ENCODE measurements around the gene MTRR. TPM values are rescaled to one million over a fixed set of nuclear protein-coding genes. Genes with fewer than 3 reads are reported as not detected.
A peak's percentile ranks its signal among the peaks of the same experiment; 100 is the strongest.

Gene MTRR
- total RNA-seq, 1 experiment from 2014 or later = 88.6 TPM

GRCh38 chr5:7884491-7885267 is 15.7 kb downstream of the MTRR start:
- no peak for DNase-seq (ENCODE audit: unreplicated experiment)

GRCh38 chr5:7886849-7887475 is 18.0 kb downstream of the MTRR start:
- Mint-ChIP-seq H3K27me3 (ENCODE audit: insufficient read depth, unreplicated experiment) (no peaks in the 10 kb centered on the region), H3K4me3 (ENCODE audit: unreplicated experiment) (no peak overlapping the region), H3K27ac (ENCODE audit: low read depth, unreplicated experiment) (no peak overlapping the region), H3K4me1 (ENCODE audit: insufficient read depth, unreplicated experiment) (no peaks in the 10 kb centered on the region), H3K9me3 (ENCODE audit: unreplicated experiment) (no peaks in the 10 kb centered on the region), H3K36me3 (ENCODE audit: insufficient read depth, unreplicated experiment) (peaks cover 83% of the 10 kb centered on the region)
- peak; percentile 43 for DNase-seq (ENCODE audit: unreplicated experiment)
- no TSS peak for BruUV-seq (replicated peaks)
- ChIA-PET POLR2A (interaction anchor here (0.7 to 4.3 kb wide), 4 partner anchors 9 to 571 kb away, joined by 5 to 30 read pairs (median 8); partner anchors contain the start of genes FASTKD3 and MTRR), CTCF (interaction anchor here (0.6 to 3.7 kb wide), 26 partner anchors 9 to 1309 kb away, joined by 3 to 32 read pairs (median 3); partner anchors contain the start of genes FASTKD3 and MTRR)
- intact Hi-C loops (cut with micrococcal nuclease) = no loop called here
- TF ChIP-seq CTCF (IDR thresholded peaks at IDR 0.05; ENCODE audit: unreplicated experiment) = peak; percentile 39

More at GRCh38 chr5:7884491-7885267, 15.7 kb downstream of the MTRR start:
- Mint-ChIP-seq H3K4me3 (ENCODE audit: unreplicated experiment) (no peak overlapping the region), H3K27ac (ENCODE audit: low read depth, unreplicated experiment) (peak overlapping the region; percentile 44), H3K9me3 (ENCODE audit: unreplicated experiment) (no peaks in the 10 kb centered on the region), H3K4me1 (ENCODE audit: insufficient read depth, unreplicated experiment) (no peaks in the 10 kb centered on the region), H3K27me3 (ENCODE audit: insufficient read depth, unreplicated experiment) (no peaks in the 10 kb centered on the region), H3K36me3 (ENCODE audit: insufficient read depth, unreplicated experiment) (peaks cover 80% of the 10 kb centered on the region)
- intact Hi-C loops (cut with micrococcal nuclease) = no loop called here
- ChIA-PET POLR2A (no interaction called here), CTCF (interaction anchor here (0.5 to 3.7 kb wide), 4 partner anchors 8 to 164 kb away, joined by 3 to 32 read pairs (median 13); partner anchors contain the start of genes FASTKD3 and MTRR)
- no TSS peak for BruUV-seq (replicated peaks)
- TF ChIP-seq CTCF (IDR thresholded peaks at IDR 0.05; ENCODE audit: unreplicated experiment) = no peak

- Mint-ChIP-seq H3K27me3 (ENCODE audit: insufficient read depth, unreplicated experiment) (no peaks in the 10 kb centered on the region), H3K36me3 (ENCODE audit: insufficient read depth, unreplicated experiment) (peaks cover 81% of the 10 kb centered on the region), H3K9me3 (ENCODE audit: unreplicated experiment) (no peaks in the 10 kb centered on the region), H3K27ac (ENCODE audit: low read depth, unreplicated experiment) (no peak overlapping the region), H3K4me3 (ENCODE audit: unreplicated experiment) (no peak overlapping the region), H3K4me1 (ENCODE audit: insufficient read depth, unreplicated experiment) (no peaks in the 10 kb centered on the region)
- BruUV-seq (replicated peaks) = no TSS peak
- intact Hi-C loops (cut with micrococcal nuclease) = no loop called here
- ChIA-PET POLR2A (interaction anchor here (4.3 kb wide), 1 partner anchor 19 kb away, joined by 30 read pairs; the partner anchor contains the start of genes FASTKD3 and MTRR), CTCF (interaction anchor here (0.7 to 0.8 kb wide), 3 partner anchors 8 to 1318 kb away, joined by 3 read pairs; no protein-coding TSS in a partner anchor)
- DNase-seq (ENCODE audit: unreplicated experiment) = no peak
- TF ChIP-seq CTCF (IDR thresholded peaks at IDR 0.05; ENCODE audit: unreplicated experiment) = no peak
These were observed 20.0 kb downstream of the MTRR start for GRCh38 chr5:7888901-7889300.

- ChIA-PET POLR2A (no interaction called here), CTCF (no interaction called here)
- no peak for TF ChIP-seq CTCF (IDR thresholded peaks at IDR 0.05; ENCODE audit: unreplicated experiment)
- Mint-ChIP-seq H3K4me1 (ENCODE audit: insufficient read depth, unreplicated experiment) (no peaks in the 10 kb centered on the region), H3K4me3 (ENCODE audit: unreplicated experiment) (no peak overlapping the region), H3K9me3 (ENCODE audit: unreplicated experiment) (no peaks in the 10 kb centered on the region), H3K27ac (ENCODE audit: low read depth, unreplicated experiment) (peak overlapping the region; percentile 46), H3K27me3 (ENCODE audit: insufficient read depth, unreplicated experiment) (no peaks in the 10 kb centered on the region), H3K36me3 (ENCODE audit: insufficient read depth, unreplicated experiment) (peaks cover 85% of the 10 kb centered on the region)
- intact Hi-C loops (cut with micrococcal nuclease) = no loop called here
- DNase-seq (ENCODE audit: unreplicated experiment) = no peak
- BruUV-seq (replicated peaks) = no TSS peak
These were observed 25.5 kb downstream of the MTRR start for GRCh38 chr5:7894439-7894838.
